HepG2 (cell line): ENCODE results near the gene ARFGAP1. TPM values are rescaled to one million over a fixed set of nuclear protein-coding genes. Genes with fewer than 3 reads are reported as not detected.

Source experiments
- ADNP ChIP-seq: sonication (generic); formaldehyde crosslinking; IDR thresholded peaks from 2 replicates; pipeline ENCODE4 v1.4.0; 2020; ENCODE audit warnings: missing genetic modification reagents
- AHDC1 ChIP-seq: sonication (generic); formaldehyde crosslinking; IDR thresholded peaks from 2 replicates; pipeline ENCODE4 v1.5.1; 2020; ENCODE audit warnings: mild to moderate bottlenecking, missing genetic modification reagents, borderline replicate concordance
- EZH2 ChIP-seq: conservative IDR thresholded peaks from 2 replicates; pipeline ENCODE4 v1.6.1; 2012; ENCODE audit warnings: mild to moderate bottlenecking, low read depth, low read length, moderate library complexity
- GATA4 ChIP-seq: sonication (generic); IDR thresholded peaks from 2 replicates; pipeline ENCODE4 v1.6.1; 2016; ENCODE audit warnings: antibody characterized with exemption, low read depth, borderline replicate concordance
- HNRNPL ChIP-seq: fragments of 200-400 bp; formaldehyde crosslinking; IDR thresholded peaks from 2 replicates; pipeline ENCODE4 v1.6.1; 2017; ENCODE audit warnings: mild to moderate bottlenecking, low read depth, low read length
- HOXA3 ChIP-seq: sonication (generic); formaldehyde crosslinking; IDR thresholded peaks from 2 replicates; pipeline ENCODE4 v1.5.0; 2020; ENCODE audit warnings: missing genetic modification reagents
- KMT2A ChIP-seq: sonication (generic); formaldehyde crosslinking; IDR thresholded peaks from 2 replicates; pipeline ENCODE4 v1.4.0; 2020; ENCODE audit warnings: missing genetic modification reagents
- MTF2 ChIP-seq: sonication (generic); formaldehyde crosslinking; IDR thresholded peaks from 2 replicates; pipeline ENCODE4 v1.5.0; 2020; ENCODE audit warnings: missing genetic modification reagents, borderline replicate concordance
- MYNN ChIP-seq: sonication (generic); formaldehyde crosslinking; IDR thresholded peaks from 2 replicates; pipeline ENCODE4 v1.4.0; 2020; ENCODE audit warnings: mild to moderate bottlenecking, low read depth, missing genetic modification reagents
- PLSCR1 ChIP-seq: sonication (generic); formaldehyde crosslinking; IDR thresholded peaks from 2 replicates; pipeline ENCODE4 v1.5.0; 2020; ENCODE audit warnings: missing genetic modification reagents, mild to moderate bottlenecking, borderline replicate concordance
- SIN3B ChIP-seq: fragments of 150-350 bp; IDR thresholded peaks from 2 replicates; pipeline ENCODE4 v1.6.1; 2014; ENCODE audit warnings: low read length
- SRSF9 ChIP-seq: fragments of 200-400 bp; formaldehyde crosslinking; IDR thresholded peaks from 2 replicates; pipeline ENCODE4 v1.6.1; 2018; ENCODE audit warnings: borderline replicate concordance, mild to moderate bottlenecking, low read depth, low read length; ENCODE audit not compliant: insufficient read depth, poor library complexity, severe bottlenecking
- TBL1XR1 ChIP-seq: fragments of 150-350 bp; IDR thresholded peaks from 2 replicates; pipeline ENCODE4 v1.6.1; 2014; ENCODE audit warnings: borderline replicate concordance, low read length; ENCODE audit not compliant: partially characterized antibody
- THRA ChIP-seq: sonication (generic); formaldehyde crosslinking; IDR thresholded peaks from 2 replicates; pipeline ENCODE4 v1.4.0; 2020; ENCODE audit warnings: missing genetic modification reagents, borderline replicate concordance
- WIZ ChIP-seq: sonication (generic); formaldehyde crosslinking; IDR thresholded peaks from 2 replicates; pipeline ENCODE4 v1.5.1; 2020; ENCODE audit warnings: mild to moderate bottlenecking, missing genetic modification reagents
- ZKSCAN1 ChIP-seq: fragments of 150-350 bp; IDR thresholded peaks from 2 replicates; pipeline ENCODE4 v1.6.1; 2014; ENCODE audit warnings: low read length
- ZNF121 ChIP-seq: sonication (generic); formaldehyde crosslinking; IDR thresholded peaks from 2 replicates; pipeline ENCODE4 v1.5.0; 2020; ENCODE audit warnings: mild to moderate bottlenecking, missing genetic modification reagents
- ZNF614 ChIP-seq: IDR thresholded peaks from 2 replicates; pipeline ENCODE4 v1.6.1; 2018; ENCODE audit warnings: missing biosample characterization, missing genetic modification reagents, inconsistent platforms, borderline replicate concordance
- ZNF749 ChIP-seq: sonication (generic); formaldehyde crosslinking; IDR thresholded peaks from 2 replicates; pipeline ENCODE4 v1.8.0; 2022; ENCODE audit warnings: mild to moderate bottlenecking, missing genetic modification reagents, moderate library complexity, borderline replicate concordance
- ZSCAN20 ChIP-seq: sonication (generic); formaldehyde crosslinking; IDR thresholded peaks from 2 replicates; pipeline ENCODE4 v1.4.0; 2020; ENCODE audit warnings: missing genetic modification reagents, mild to moderate bottlenecking, borderline replicate concordance
- ZSCAN9 ChIP-seq: IDR thresholded peaks from 2 replicates; pipeline ENCODE4 v1.6.1; 2016; ENCODE audit warnings: borderline replicate concordance
- polyA plus RNA-seq, 8 experiments: library from polyadenylated mRNA; depleted of rRNA in 3 of 8; stranded (reverse) in 7 of 8; unstranded in 1 of 8; fragments of >200 nt; fragmentation: Illumina TruSeq in 4 of 8; extraction: Trizol in 4 of 8; gene quantifications; 2 replicates each; pipeline versions ENCODE4 v1.2.1 to v1.2.3, GENCODE V29; 2011 to 2016; ENCODE audit warnings: low read depth in 4 of 8, missing spikeins in 1 of 8, mixed read lengths in 1 of 8; ENCODE audit not compliant: insufficient read depth in 1 of 8
- total RNA-seq, 5 experiments: library from RNA; depleted of rRNA; stranded (reverse); fragments of >200 nt; fragmentation: Illumina TruSeq; extraction: Trizol; gene quantifications; 2 replicates each; pipeline ENCODE4 v1.2.3, GENCODE V29; 2016; ENCODE audit warnings: low read depth in 1 of 5

ARFGAP1 gene
- total and polyA plus RNA-seq, 2 of the 13 experiments (the other 11 are each of a cell fraction or from before 2014, with no cell fraction given), result 132 TPM

DNA sequence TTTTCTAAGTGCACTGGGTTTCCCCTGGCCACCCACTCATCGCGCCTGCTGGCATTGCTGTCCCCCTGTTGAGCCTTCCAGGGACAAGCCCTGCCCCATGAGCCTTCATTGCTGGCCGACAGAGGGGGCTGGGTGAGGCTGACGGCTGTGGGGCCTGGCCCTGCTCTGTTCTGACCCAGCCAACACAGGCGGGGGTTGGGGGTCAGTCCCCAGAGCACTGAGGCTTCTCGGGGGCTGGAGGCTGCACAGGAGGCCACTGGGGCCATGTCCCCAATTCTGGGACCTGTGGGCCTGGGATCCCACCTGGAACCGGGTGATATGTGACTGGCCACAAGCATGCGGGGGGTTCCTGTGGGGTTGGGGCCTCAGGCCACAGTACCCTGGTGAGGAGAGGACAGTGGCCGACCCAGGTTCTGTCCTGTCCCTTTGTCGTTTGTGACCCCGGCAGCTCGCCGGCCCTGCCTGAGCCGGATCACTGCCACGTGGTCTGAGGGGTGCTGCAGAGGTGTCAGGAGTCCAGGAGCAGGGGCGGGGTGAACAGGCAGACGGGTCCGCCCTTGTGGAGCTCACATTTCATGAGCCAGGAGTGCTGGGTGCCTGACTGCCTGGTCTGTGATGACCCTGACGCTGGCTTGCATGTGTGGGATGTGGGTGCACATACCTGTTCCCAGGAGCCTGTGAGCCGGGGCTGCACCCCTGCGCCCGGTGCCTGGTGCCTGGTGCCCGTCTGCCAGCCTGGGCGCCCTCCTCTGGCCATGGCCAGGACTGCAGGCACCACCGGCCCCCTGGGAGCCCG, 18.3 kb downstream of the ARFGAP1 start (continued):
- TF ChIP-seq SIN3B (no peak), HOXA3 (CRISPR knock-in tag) (peak; percentile 23; the same call in 1 of the 2 replicates), KMT2A (CRISPR knock-in tag) (0 out of 2 replicates have a peak, but pooled peaks have one; percentile 36), TBL1XR1 (no peak), WIZ (0 out of 2 replicates have a peak, but pooled peaks have one; percentile 25), MTF2 (CRISPR knock-in tag) (no peak), ZNF121 (no peak), ADNP (CRISPR knock-in tag) (no peak), ZSCAN20 (CRISPR knock-in tag) (0 out of 2 replicates have a peak, but pooled peaks have one; percentile 67), GATA4 (no peak), THRA (CRISPR knock-in tag) (no peak), MYNN (CRISPR knock-in tag) (no peak), AHDC1 (CRISPR knock-in tag) (no peak), ZNF749 (CRISPR knock-in tag) (peak; percentile 42; the same call in 1 of the 2 replicates), ZNF614 (CRISPR knock-in tag) (no peak), ZSCAN9 (no peak), HNRNPL (peak; percentile 99), PLSCR1 (no peak), SRSF9 (no peak), ZKSCAN1 (no peak), EZH2 (no peak)
